GM21423 (cell line): Measurements from ENCODE around the gene JPT2.

Experiments used
- ATAC-seq: cut with Tn5 transposase; IDR thresholded peaks from one replicate; pipeline ENCODE4 v1.9.1; 2021; ENCODE audit warnings: mild to moderate bottlenecking, moderate library complexity; ENCODE audit not compliant: unreplicated experiment

JPT2 gene

GRCh38 chr16:1749152-1750117 is 71.4 kb downstream of the JPT2 start:
- no peak for ATAC-seq
